CD4-positive, alpha-beta T cell treated with Interleukin-1 beta for 1 hour (primary cell): ENCODE measurements around the gene HOMER3.
A peak's percentile ranks its signal among the peaks of the same experiment; 100 is the strongest.
"Not testable (repeated sequence)": the region's sequence is repeated elsewhere in the genome, so short reads cannot be mapped to it uniquely, and the experiment has no call there.

Experiments used
- DNase-seq, 2 donors: peaks; one replicate each; pipeline ENCODE4 v3.0.0-alpha.2; 2020 to 2022

Gene HOMER3

GRCh38 chr19:18922228-18922985 is 18.6 kb downstream of the HOMER3 start:
- no peak for DNase-seq

DNA sequence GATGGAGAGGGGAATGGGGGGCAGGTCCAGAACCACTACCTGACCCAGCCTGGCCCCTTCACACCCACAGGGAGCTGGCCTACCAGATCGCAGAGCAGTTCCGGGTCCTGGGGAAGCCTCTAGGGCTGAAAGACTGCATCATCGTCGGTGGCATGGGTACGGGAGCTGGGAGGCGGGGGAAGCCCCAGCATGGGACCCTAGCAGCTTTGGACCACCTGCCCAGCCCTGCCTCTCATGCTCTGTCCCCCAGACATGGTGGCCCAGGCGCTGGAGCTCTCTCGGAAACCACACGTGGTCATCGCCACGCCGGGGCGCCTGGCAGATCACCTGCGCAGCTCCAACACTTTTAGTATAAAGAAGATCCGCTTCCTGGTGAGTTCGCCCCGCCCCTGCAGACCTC is 19.4 kb downstream of the HOMER3 start:
- no peak for DNase-seq

DNA sequence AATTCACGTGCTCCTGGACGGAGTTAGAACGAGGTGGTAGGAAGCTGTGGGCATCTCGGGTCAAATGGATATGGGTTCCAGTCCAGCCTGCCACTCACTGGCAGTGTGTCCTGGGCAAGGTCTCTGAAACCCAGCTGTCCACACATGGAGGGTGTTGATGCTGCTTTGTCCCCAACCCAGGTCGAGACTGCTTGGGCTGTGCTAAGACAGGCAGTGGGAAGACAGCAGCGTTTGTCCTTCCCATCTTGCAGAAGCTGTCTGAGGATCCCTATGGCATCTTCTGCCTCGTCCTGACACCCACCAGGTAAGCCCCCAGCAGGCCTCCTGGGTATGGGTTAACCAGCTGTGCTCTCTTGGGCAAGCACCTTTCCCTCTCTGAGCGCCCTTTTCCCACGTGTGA is 20.6 kb downstream of the HOMER3 start:
- no peak for DNase-seq

DNA sequence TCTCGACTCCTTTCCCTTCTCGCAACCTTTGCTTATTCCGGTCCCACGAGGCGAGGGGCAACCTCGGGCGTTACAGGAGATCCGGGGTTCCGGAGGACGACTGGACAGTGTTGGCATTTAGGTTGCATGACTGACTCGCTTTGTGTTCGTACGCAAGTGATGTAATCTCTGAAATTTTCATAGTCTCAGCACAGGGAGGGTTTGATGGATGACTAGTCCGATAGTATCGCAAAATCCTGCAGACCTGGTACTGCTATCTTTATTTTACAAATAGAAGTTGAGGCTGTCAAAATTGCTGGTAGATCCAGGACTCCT is 21.2 kb downstream of the HOMER3 start:
- no peak for DNase-seq

DNA sequence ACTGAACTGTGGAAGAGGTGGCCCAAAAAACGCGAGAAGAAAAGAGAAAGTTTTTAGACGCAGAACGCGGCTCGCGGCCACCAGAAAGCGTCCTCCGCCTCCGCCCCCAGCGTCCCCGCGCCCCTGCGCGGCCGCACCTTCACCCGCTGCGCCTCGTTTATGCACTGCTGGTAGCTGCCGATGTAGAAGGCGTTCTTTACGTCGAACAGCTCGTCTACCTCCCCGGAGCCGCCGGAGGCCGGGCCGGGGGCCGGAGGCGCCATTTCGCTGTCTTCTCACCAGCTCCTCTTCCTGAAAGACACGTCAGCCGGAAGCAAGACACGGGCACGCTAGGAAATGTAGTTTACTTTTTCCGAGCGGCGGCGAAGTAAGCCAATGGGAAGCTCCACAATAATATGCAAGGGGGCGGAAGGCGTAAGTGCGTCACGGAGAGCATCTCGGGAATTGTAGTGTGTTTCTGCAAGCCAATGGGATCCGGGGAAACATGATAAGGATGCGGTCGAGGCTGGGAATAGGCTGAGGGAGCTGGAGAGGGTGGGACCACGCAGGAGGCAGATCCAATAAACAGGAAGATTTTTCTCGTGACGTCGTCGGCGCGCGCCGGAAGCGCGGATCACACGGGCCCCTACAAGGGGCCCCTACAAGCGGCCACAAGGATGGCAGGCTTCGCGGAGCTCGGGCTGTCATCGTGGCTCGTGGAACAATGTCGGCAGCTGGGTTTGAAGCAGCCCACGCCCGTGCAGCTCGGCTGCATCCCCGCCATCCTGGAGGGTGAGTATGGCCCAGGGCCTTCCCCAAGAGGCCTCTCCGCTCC is 21.7 kb downstream of the HOMER3 start, which contains the start of the genes COPE and DDX49:
Gene COPE (minus strand): TSS at position 302 of the 814 bp plus-strand sequence. CDS start 39 bp downstream, at position 263.
Gene DDX49 (plus strand): TSS at position 630 of the 814 bp plus-strand sequence. CDS start 27 bp downstream, at position 657.
- peak; percentile 99 for DNase-seq

GRCh38 chr19:18917593-18917992 is 23.4 kb downstream of the HOMER3 start:
- not testable (repeated sequence) for DNase-seq

GRCh38 chr19:18915639-18916038 is 25.4 kb downstream of the HOMER3 start:
- peak; percentile 31 to 42 for DNase-seq

DNA sequence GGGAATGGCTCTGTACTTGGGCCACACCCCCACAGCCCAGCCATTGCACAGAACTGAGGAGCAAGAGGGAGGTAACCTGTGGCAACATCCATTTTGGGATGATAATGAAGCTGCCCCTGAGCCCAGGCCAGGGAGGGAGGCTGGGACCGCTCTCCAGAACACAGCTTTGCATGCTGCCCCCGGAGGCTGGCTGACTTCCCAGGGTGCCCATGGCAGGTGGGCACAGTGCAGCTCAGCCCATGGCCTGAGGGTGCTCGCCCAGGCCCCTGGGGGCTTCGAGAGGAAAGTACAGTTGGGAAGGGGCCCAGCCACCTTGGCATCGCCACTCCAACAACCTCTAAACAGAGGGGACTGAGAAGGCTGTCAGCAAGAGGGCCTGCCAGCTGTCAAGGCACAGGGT is 27.6 kb downstream of the HOMER3 start:
- no peak for DNase-seq

GRCh38 chr19:18912933-18913332 is 28.1 kb downstream of the HOMER3 start:
- no peak for DNase-seq

DNA sequence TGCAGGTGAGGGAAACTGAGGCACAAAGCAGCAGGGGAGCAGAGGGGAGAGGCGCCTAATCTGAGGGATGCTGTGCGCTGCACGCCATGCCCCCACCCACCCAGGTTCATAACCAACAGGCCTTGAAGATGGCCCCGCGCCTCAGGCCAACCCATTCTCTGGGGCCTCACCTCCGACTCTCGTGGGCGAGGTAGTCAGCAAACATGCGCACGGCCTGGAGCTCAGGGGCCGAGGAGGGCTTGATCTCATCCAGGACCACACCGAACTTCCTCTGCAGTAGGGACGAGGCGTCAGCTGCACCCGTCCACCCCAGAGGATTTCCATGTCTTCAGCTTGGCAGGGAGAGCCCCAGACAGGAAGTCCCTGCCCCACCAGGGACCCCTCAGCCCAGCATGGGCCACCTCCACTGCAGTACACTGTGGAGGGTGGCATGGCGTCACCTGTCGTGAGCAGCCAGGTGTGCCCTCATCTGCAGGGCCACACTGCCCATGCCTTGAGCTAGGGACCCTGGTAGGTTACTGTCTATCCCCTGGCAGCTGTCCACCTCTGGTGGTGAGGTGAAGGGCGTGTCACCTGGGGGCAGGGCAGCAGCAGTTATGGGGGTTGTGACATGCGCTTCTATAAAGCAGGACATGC is 30.1 kb downstream of the HOMER3 start:
- no peak for DNase-seq

GRCh38 chr19:18910010-18910409 is 31.0 kb downstream of the HOMER3 start:
- DNase-seq: no peak

GRCh38 chr19:18908917-18909619 is 31.9 kb downstream of the HOMER3 start:
- no peak for DNase-seq

DNA sequence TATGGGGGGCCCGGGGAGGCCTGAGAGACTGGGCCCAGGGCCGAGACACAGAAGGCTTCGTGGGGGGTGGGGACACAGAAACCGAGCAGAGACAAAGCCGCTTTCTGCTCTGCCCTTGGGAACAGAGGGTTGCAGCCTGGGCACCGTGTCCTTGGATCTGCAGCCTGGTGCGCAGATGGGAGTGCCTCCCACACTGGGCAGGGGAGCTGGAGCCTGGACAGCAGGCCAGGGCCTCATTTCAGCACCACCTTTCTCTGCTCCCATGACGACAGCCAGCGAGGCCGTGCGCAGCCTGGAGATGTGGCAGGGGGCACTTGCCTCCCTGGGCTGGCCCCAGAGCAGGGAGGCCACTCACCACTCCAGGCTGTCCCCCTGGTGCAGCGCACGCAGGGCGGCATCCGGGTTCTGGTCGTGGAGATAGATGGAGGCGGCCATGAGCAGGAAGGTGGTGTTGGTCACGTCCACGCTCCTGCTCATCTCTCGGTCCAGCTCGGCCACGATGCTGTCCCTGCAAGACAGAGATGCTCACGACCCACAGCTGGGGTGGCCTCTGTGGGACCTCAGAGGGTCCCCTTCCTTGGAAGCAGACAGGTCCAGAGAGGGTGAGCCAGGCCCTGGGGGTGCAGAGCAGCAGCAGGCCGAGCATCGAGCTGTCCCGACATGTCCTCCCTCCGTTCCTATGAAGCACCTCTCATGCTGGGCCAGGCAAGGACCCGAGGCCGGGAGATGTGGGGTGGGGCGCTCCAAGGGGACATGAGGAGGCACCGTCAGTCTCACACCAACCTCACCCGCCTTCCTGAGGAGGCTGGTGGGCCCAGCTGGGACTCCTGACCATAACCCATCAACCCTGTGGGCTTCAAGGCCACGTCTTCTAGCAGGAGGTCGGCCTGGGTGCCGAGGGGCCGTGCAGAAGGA is 34.2 kb downstream of the HOMER3 start:
- DNase-seq: no peak

DNA sequence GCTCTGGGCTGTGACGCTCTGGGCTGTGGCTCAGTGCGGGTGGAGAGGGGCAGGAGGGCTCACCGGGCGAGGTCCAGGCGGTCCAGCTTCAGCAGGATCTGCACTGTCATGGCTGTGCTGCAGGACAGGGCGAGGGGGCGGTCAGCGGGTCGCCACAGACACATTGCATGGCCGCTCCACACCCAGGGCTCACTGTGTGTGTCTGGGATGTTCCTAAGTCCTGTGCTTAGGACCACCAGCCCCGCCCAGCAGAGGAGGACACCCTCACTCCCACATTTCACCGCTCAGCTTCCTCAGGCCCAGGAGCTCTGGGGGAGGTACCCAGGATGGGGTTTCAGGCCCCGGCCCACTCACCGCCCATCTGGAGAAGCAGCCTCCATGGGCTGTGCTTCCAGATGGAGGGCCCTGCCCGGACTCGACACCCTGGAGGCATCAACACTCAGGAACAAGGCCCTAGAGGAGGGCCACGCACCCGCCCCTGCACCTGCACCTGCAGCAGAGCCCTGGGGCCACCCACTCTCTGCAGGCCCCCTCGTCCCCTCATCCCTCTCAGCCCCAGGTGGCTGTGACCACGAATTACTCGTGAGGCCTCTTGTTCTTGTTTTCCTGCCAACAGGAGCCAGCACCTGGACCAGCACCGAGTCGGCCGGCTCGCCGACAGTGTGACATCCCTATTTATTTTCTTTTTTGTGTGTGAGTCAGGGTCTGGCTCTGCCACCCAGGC is 35.3 kb downstream of the HOMER3 start:
- DNase-seq: no peak

DNA sequence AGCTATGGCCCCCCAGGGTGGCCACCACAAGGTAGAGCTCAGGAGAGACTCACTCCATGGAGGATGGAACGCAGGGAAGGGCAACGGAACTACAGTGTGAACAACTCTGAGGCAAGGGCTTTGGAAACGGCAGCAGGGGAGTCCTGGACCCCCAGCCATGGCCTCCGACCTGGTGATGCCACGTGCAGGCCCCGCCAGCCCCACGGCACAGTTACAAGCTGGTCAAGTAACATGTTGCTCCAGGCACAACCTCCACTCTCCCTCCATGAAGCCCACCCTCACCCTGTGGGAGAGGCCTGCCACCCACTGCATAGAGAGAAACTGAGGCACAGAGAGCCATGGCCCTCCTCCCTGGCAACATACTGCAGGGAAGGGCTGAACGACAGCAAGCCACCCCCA is 36.0 kb downstream of the HOMER3 start:
- no peak for DNase-seq

GRCh38 chr19:18904334-18905057 is 36.5 kb downstream of the HOMER3 start:
- DNase-seq: no peak

- DNase-seq: no peak
These were observed 37.6 kb downstream of the HOMER3 start for GRCh38 chr19:18903156-18904037.

DNA sequence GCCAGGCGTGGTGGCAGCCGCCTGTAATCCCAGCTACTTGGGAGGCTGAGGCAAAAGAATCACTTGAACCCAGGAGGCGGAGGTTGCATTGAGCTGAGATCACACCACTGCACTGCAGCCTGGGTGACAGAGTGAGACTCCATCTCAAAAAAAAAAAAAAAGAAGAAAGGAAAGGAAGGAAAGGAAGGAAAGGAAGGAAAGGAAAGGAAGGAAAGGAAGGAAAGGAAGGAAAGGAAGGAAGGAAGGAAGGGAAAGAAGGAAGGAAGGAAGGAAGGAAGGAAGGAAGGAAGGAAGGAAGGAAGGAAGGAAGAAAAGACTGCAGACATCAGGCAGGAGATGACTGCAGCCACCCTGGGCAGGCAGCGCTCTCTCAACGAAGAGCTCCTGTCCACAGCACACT is 38.5 kb downstream of the HOMER3 start:
- DNase-seq: not testable (repeated sequence)

DNA sequence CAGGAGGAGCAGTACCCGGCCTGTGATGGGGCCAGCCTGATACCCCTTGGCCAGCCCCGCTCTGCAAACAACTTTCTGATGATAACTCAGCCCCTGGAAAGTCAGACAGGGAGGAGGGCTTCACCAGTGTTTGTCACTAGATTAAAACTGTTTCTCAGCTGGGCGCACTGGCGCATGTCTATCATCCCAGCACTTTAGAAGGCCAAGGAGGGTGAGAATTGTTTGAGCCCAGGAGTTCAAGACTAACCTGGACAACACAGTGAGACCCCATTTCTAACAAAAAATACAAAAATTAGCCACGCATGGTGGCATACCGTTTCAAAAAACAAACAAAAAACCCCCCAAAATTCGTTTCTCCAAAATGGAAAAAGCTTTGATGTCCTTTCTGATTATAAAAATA is 39.5 kb downstream of the HOMER3 start:
- no peak for DNase-seq
